Activated CD8-positive, alpha-beta memory T cell treated with anti-CD3 and anti-CD28 coated beads for 36 hours (primary cell): Measurements from ENCODE around the gene WDR74. TPM values are rescaled to one million over a fixed set of nuclear protein-coding genes. Genes with fewer than 3 reads are reported as not detected.
"Not testable (repeated sequence)": the region's sequence is repeated elsewhere in the genome, so short reads cannot be mapped to it uniquely, and the experiment has no call there.

Source experiments
- CTCF ChIA-PET: fragments of 350-600 bp; sonication (Branson Sonifier 250); formaldehyde crosslinking; loops from one replicate; lab custom pipeline; 2021; ENCODE audit warnings: antibody characterized with exemption; lab: Charles Lee
- POLR2A ChIA-PET: fragments of 350-600 bp; sonication (Branson Sonifier 250); formaldehyde crosslinking; loops from one replicate; lab custom pipeline; 2021; ENCODE audit warnings: antibody characterized with exemption; lab: Charles Lee
- total RNA-seq, 2 experiments: library from RNA; stranded (reverse); gene quantifications; one replicate each; pipeline ENCODE4 v1.2.3, GENCODE V29; 2021

The WDR74 gene
- total RNA-seq, 2 experiments from 2014 or later, result 122 to 124 TPM

- ChIA-PET CTCF (interaction anchor here (0.6 to 1.3 kb wide), 5 partner anchors 9 to 1902 kb away, joined by 3 to 5 read pairs (median 3); partner anchors contain the start of gene TMEM179B), POLR2A (interaction anchor here (0.6 to 1.2 kb wide), 3 partner anchors 16 to 93 kb away, joined by 3 to 18 read pairs (median 5); partner anchors contain the start of gene SLC3A2)
Measured at GRCh38 chr11:62865635-62866034, 26.2 kb upstream of the WDR74 start.

- POLR2A ChIA-PET, result interaction anchor here (1.1 kb wide), 1 partner anchor 77 kb away, joined by 3 read pairs; no protein-coding TSS in a partner anchor
- CTCF ChIA-PET, result interaction anchor here (0.7 to 3.8 kb wide), 6 partner anchors 9 to 77 kb away, joined by 3 to 27 read pairs (median 3); partner anchors contain the start of genes SLC3A2 and TMEM179B
Measured at GRCh38 chr11:62863687-62864335, 24.4 kb upstream of the WDR74 start.

DNA sequence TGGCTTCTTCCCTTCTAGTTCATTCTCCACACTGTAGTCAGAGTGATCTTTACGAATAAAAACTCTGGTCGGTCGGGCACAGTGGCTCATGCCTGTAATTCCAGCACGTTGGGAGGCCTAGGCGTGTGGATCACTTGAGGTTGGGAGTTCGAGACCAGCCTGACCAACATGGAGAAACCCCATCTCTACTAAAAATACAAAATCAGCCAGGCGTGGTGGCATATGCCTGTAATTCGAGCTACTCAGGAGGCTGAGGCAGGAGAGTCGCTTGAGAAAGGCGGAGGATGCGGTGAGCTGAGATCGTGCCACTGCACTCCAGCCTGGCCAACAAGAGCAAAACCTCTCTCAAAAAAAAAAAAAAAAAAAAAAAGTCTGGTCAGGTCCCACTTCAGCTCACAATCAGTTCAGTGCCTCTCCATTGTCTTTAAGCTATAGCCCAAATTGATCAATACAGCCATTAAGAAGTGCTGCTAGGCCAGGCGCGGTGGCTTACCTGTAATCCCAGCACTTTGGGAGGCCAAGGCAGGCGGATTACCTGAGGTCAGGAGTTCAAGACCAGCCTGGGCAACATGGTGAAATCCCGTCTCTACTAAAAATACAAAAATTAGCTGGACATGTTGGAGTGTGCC, 22.3 kb upstream of the WDR74 start:
- CTCF ChIA-PET, result interaction anchor here (0.6 to 3.8 kb wide), 10 partner anchors 11 to 239 kb away, joined by 3 to 27 read pairs (median 3); partner anchors contain the start of genes TMEM179B and ZBTB3
- POLR2A ChIA-PET, result interaction anchor here (0.6 to 2.0 kb wide), 7 partner anchors 8 to 1710 kb away, joined by 3 to 8 read pairs (median 6); partner anchors contain the start of genes STX5 and TEX54

DNA sequence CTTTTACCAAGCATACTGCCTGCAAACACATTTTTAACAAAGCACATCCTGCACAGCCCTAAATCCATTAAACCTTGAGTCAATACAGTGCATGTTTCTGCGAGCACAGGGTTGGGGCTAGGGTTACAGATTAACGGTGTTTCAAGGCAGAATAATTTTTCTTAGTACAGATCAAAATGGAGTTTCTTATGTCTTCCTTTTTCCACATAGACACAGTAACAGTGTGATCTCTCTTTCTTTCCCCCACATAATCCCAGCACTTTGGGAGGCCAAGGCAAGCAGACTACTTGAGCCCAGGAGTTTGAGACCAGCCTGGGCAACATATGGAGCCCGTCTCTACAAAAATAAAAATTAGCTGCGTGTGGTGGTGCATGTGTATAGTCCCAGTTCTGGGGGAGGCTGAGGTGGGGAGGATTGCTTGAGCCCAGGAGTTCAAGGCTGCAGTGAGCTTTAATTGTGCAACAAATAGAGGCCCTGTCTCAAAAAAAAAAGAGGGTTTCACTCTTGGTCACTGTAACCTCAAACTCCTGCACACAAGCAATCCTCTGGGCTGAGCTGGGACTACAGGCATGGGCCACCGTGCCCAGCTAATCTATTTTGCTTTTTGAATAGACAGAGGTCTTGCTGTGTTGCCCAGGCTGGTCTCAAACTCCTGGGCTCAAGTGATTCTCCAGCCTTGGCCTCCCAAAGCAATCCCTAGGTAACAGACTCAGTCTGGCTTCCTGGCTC, 21.6 kb upstream of the WDR74 start:
- CTCF ChIA-PET, result interaction anchor here (0.6 to 3.8 kb wide), 6 partner anchors 11 to 89 kb away, joined by 3 to 27 read pairs (median 4); partner anchors contain the start of gene TMEM179B
- POLR2A ChIA-PET, result interaction anchor here (0.6 to 2.0 kb wide), 3 partner anchors 20 to 1709 kb away, joined by 4 to 7 read pairs (median 6); partner anchors contain the start of genes STX5 and TEX54

- POLR2A ChIA-PET, result not testable (repeated sequence)
- CTCF ChIA-PET, result interaction anchor here (0.5 kb wide), 1 partner anchor 155 kb away, joined by 3 read pairs; no protein-coding TSS in a partner anchor
Measured at GRCh38 chr11:62859281-62859703, 19.9 kb upstream of the WDR74 start.

DNA sequence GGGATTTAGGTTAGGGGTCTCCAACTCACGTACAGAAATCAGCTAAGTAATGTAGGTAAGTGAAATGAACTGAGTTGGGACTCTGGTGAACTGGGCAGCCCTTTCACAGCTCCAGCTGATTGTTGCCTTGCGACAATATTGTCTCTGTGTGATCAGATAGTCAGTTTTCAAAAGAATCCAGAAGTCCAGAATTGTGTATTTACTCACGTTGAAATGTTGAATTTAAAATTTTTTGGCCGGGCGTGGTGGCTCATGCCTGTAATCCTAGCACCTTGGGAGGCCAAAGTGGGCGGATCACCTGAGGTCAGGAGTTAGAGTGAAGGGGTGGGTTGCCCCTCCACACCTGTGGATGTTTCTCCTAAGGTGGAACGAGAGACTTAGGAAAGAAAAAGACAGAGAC, 18.8 kb upstream of the WDR74 start:
- POLR2A ChIA-PET, result interaction anchor here (0.7 to 9.4 kb wide), 3 partner anchors 17 to 287 kb away, joined by 6 to 249 read pairs (median 170); partner anchors contain the start of genes SLC3A2 and WDR74
- CTCF ChIA-PET, result interaction anchor here (0.7 to 5.5 kb wide), 3 partner anchors 10 to 71 kb away, joined by 7 to 46 read pairs (median 25); partner anchors contain the start of genes SLC3A2 and TMEM179B

GRCh38 chr11:62857541-62857982, 18.2 kb upstream of the WDR74 start:
- POLR2A ChIA-PET, result interaction anchor here (0.7 to 9.4 kb wide), 4 partner anchors 17 to 286 kb away, joined by 3 to 249 read pairs (median 88); partner anchors contain the start of genes SLC3A2 and WDR74
- CTCF ChIA-PET, result interaction anchor here (0.7 to 5.5 kb wide), 3 partner anchors 11 to 70 kb away, joined by 7 to 46 read pairs (median 25); partner anchors contain the start of genes SLC3A2 and TMEM179B

GRCh38 chr11:62856333-62856895, 17.0 kb upstream of the WDR74 start:
- CTCF ChIA-PET, result interaction anchor here (0.7 to 5.5 kb wide), 4 partner anchors 9 to 69 kb away, joined by 3 to 46 read pairs (median 24); partner anchors contain the start of genes SLC3A2, TMEM179B and WDR74
- POLR2A ChIA-PET, result interaction anchor here (0.5 to 9.4 kb wide), 28 partner anchors 15 to 313 kb away, joined by 3 to 249 read pairs (median 5); partner anchors contain the start of genes C11orf98, CSKMT, HNRNPUL2 and LBHD1

DNA sequence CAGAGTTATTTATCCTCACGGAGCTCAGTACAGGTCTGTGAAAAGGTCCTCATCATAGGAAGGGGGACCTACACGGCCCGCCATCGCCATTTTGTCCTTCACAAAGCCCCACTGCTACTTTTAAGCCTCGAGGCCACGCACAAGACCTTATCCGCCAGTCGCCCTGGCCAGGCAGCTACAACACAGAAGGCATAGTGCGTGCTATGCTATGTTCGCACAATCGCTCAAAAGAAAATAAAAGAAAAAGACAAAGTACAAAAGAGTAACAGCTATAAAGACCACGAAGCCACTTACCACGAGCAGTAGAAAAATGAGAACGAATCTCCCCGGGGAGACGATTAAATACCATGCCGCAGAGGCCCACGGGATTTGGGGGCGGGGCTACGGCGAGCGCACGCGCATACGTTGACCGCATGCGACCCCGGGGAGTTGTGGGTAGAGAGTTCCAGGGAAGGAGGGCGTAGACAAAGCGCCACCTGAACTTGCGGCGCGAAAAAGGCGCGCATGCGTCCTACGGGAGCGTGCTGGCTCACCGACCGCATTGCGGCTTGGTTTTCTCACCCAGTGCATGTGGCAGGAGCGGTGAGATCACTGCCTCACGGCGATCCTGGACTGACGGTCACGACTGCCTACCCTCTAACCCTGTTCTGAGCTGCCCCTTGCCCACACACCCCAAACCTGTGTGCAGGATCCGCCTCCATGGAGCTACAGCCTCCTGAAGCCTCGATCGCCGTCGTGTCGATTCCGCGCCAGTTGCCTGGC, 16.4 kb upstream of the WDR74 start:
- CTCF ChIA-PET, result interaction anchor here (0.7 to 5.5 kb wide), 5 partner anchors 8 to 68 kb away, joined by 3 to 46 read pairs (median 23); partner anchors contain the start of genes SLC3A2, TMEM179B and WDR74
- POLR2A ChIA-PET, result interaction anchor here (0.5 to 9.4 kb wide), 28 partner anchors 11 to 313 kb away, joined by 3 to 249 read pairs (median 4); partner anchors contain the start of genes C11orf98, CSKMT, HNRNPUL2 and LBHD1

DNA sequence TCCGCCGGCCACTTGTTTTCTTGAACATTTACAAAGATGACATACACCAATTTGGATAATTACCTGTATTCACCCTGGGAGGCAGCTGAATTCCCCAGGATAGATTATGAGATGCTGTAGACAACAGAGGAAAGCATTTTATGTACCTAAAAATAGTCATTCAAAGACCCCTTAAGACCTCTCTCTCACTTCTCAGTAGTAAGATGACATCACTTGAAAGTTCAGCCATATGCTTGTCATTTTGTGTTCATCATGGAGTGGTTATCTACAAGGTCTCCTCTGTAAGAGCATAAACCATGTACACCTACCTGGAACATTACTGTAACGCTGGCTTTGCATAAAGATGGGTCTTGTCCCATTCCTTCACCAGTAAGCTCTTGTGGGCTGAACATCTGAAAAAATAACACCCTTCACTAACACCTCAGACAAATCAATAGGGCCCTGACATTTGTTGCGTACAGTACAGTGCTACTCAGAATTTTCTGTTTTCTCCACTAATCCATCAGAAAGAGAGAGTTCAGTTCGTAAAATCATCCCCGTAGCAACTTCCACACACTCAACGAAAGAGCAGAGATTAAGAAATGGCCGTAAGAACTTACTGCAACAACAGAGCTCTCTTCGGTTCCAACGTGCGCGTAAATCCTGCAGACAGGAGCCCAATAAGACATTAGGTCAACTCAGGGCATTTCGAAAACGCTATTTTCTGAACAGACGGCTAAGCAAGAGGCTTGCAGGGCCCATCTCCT, 15.6 kb upstream of the WDR74 start:
- ChIA-PET POLR2A (interaction anchor here (0.7 to 9.4 kb wide), 20 partner anchors 10 to 312 kb away, joined by 3 to 249 read pairs (median 7); partner anchors contain the start of genes C11orf98, CSKMT, HNRNPUL2 and LBHD1), CTCF (interaction anchor here (1.2 to 5.5 kb wide), 5 partner anchors 9 to 68 kb away, joined by 3 to 46 read pairs (median 23); partner anchors contain the start of genes SLC3A2, TMEM179B and WDR74)

DNA sequence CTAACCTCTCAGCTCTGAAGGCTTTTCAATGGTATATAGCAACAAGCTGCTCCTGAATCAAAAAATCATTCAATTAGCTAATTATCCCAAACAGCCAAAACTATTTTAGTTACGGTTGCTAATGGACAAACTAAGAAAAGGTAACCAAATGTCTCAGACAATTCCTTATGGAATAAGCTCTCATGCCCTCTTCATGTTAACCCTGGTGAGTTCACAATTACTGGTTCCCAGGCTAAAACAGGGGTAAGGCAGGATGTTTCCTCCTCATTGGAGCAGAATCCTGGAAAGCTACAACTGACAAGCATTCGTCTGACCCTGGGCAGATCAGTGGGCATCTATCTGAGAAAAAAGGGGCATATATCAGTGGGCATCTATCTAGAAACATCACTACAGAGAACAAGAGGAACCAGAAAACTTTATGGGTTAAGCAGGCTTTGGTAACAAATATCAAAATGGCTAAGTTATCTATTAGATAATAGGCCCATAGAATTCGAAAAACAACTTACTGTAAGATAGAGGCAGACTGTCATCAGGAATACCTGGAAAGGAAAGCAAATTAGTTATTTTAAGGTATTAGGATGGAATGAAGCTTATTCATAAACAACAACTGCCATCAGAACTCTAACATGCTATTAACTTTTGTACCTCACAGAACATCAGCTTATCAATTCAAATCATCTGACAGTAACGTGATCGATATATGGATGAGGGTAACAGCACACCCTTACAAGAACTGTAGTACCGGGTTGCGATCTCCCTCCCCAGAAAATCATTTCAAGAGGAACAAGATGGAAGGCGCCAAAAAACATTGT, 14.8 kb upstream of the WDR74 start:
- ChIA-PET CTCF (interaction anchor here (1.1 to 5.5 kb wide), 6 partner anchors 10 to 67 kb away, joined by 3 to 46 read pairs (median 16); partner anchors contain the start of genes SLC3A2, TMEM179B and WDR74), POLR2A (interaction anchor here (0.6 to 9.4 kb wide), 19 partner anchors 8 to 263 kb away, joined by 3 to 249 read pairs (median 7); partner anchors contain the start of genes C11orf98, CSKMT, HNRNPUL2 and LBHD1)

- POLR2A ChIA-PET, result interaction anchor here (0.6 to 9.4 kb wide), 11 partner anchors 8 to 250 kb away, joined by 3 to 249 read pairs (median 7); partner anchors contain the start of genes C11orf98, CSKMT, SLC3A2 and STX5
- CTCF ChIA-PET, result interaction anchor here (1.1 to 5.5 kb wide), 5 partner anchors 10 to 66 kb away, joined by 3 to 46 read pairs (median 23); partner anchors contain the start of genes SLC3A2, TMEM179B and WDR74
Measured at GRCh38 chr11:62853279-62853965, 14.0 kb upstream of the WDR74 start.

GRCh38 chr11:62852523-62853188, 13.3 kb upstream of the WDR74 start:
- POLR2A ChIA-PET, result interaction anchor here (0.6 to 9.4 kb wide), 4 partner anchors 12 to 212 kb away, joined by 6 to 249 read pairs (median 106); partner anchors contain the start of genes SLC3A2, STX5, TEX54 and WDR74
- CTCF ChIA-PET, result interaction anchor here (1.1 to 4.0 kb wide), 3 partner anchors 12 to 66 kb away, joined by 3 to 23 read pairs (median 5); partner anchors contain the start of genes TMEM179B and WDR74
